HFF-Myc (cell line): Measurements from ENCODE around the gene RAE1.
A peak's percentile ranks its signal among the peaks of the same experiment; 100 is the strongest.
"Not testable (repeated sequence)": the region's sequence is repeated elsewhere in the genome, so short reads cannot be mapped to it uniquely, and the experiment has no call there.

Experiments
- DNase-seq: peaks from one replicate; pipeline ENCODE4 v3.0.0-alpha.2; 2011; ENCODE audit warnings: low read depth; ENCODE audit errors: extremely low read depth
- H3K4me3 ChIP-seq: replicated peaks from 2 replicates; pipeline ENCODE4 v1.5.1; 2011; ENCODE audit warnings: low read depth, mild to moderate bottlenecking, control low read depth, low read length
- CTCF ChIP-seq: IDR thresholded peaks from 2 replicates; pipeline ENCODE4 v1.5.1; 2012; ENCODE audit warnings: mild to moderate bottlenecking, low read depth, low read length, control low read depth; ENCODE audit errors: missing control alignments

Gene RAE1

GRCh38 chr20:57350081-57350710 lies 859 bp upstream of the RAE1 start:
- H3K4me3 ChIP-seq, result no peak overlapping the region
- no peak for TF ChIP-seq CTCF
- DNase-seq, result no peak

DNA sequence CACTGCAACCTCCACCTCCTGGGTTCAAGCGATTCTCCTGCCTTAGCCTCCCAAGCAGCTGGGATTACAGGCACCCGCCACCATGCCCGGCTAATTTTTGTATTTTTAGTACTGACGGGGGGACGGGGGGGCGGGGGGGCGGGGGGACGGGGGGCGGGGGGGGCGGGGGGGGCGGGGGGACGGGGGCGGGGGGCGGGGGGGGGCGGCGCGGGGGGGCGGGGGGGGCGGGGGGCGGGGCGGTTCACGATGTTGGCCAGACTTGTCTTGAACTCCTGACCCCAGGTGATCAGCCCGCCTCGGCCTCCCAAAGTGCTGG lies 371 bp upstream of the RAE1 start:
- H3K4me3 ChIP-seq, result peak overlapping the region; percentile 73
- DNase-seq, result not testable (repeated sequence)

- DNase-seq, result no peak
- TF ChIP-seq CTCF, result no peak
- H3K4me3 ChIP-seq, result peak overlapping the region; percentile 73
Observed at GRCh38 chr20:57352305-57352704, 1.2 kb downstream of the RAE1 start.

DNA sequence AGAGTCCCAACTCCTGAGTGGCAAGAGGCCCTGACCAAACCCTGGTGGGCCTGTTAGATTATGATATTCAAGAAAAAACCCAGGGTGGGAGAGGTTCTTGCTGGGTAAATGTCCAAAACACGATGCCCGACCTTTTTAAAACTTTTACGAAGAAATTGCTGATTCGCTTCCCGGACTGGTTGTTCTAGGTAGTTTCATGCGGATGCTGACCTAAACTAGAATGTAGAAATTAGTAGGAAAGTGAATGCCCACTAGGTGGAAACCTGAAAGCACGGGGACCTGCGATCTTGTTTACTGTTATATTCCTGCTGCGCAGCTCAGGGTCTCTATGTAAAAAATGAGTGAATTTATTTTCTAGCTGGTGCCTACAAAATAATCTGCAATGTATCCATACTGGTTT lies 2.3 kb downstream of the RAE1 start:
- no peak for TF ChIP-seq CTCF
- no peak for DNase-seq
- peak overlapping the region; percentile 73; the same call in 1 of the 2 replicates for H3K4me3 ChIP-seq

DNA sequence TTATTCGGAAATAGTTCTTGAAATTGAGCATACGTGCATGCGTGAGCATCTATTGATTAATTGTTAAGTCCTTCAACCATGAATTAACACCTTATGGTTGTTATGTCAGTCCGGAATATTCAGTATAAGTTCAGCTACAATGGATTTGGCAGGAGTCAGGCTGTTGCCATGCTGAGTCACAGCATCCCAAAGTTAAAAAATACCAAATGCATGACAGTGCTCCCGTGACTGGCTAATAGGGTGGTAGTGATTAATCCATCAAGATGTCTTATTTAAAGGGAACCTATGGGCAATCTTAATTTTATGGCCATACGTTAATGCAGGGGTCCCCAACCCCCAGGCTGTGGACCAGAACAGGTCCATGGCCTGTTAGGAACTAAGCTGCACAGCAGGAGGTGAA lies 10.5 kb downstream of the RAE1 start:
- H3K4me3 ChIP-seq, result no peak overlapping the region
- TF ChIP-seq CTCF, result no peak
- DNase-seq, result peak; percentile 54

GRCh38 chr20:57364451-57364850 lies 13.4 kb downstream of the RAE1 start:
- no peak overlapping the region for H3K4me3 ChIP-seq
- no peak for DNase-seq
- no peak for TF ChIP-seq CTCF

- TF ChIP-seq CTCF, result no peak
- DNase-seq, result no peak
Observed at GRCh38 chr20:57369596-57369995, 18.5 kb downstream of the RAE1 start.

GRCh38 chr20:57370316-57370715 lies 19.3 kb downstream of the RAE1 start:
- no peak for TF ChIP-seq CTCF
- DNase-seq, result no peak
- H3K4me3 ChIP-seq, result no peak overlapping the region

More at GRCh38 chr20:57369596-57369995, 18.5 kb downstream of the RAE1 start:
- no peak overlapping the region for H3K4me3 ChIP-seq
